ENCODE results near the gene APOB.

The APOB gene, protein sequence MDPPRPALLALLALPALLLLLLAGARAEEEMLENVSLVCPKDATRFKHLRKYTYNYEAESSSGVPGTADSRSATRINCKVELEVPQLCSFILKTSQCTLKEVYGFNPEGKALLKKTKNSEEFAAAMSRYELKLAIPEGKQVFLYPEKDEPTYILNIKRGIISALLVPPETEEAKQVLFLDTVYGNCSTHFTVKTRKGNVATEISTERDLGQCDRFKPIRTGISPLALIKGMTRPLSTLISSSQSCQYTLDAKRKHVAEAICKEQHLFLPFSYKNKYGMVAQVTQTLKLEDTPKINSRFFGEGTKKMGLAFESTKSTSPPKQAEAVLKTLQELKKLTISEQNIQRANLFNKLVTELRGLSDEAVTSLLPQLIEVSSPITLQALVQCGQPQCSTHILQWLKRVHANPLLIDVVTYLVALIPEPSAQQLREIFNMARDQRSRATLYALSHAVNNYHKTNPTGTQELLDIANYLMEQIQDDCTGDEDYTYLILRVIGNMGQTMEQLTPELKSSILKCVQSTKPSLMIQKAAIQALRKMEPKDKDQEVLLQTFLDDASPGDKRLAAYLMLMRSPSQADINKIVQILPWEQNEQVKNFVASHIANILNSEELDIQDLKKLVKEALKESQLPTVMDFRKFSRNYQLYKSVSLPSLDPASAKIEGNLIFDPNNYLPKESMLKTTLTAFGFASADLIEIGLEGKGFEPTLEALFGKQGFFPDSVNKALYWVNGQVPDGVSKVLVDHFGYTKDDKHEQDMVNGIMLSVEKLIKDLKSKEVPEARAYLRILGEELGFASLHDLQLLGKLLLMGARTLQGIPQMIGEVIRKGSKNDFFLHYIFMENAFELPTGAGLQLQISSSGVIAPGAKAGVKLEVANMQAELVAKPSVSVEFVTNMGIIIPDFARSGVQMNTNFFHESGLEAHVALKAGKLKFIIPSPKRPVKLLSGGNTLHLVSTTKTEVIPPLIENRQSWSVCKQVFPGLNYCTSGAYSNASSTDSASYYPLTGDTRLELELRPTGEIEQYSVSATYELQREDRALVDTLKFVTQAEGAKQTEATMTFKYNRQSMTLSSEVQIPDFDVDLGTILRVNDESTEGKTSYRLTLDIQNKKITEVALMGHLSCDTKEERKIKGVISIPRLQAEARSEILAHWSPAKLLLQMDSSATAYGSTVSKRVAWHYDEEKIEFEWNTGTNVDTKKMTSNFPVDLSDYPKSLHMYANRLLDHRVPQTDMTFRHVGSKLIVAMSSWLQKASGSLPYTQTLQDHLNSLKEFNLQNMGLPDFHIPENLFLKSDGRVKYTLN (N-terminal part only)

GRCh38 chr2:21043744-21044532 lies at the start of gene APOB:
Gene APOB (minus strand): TSS chr2:21044073. CDS start chr2:21043945, 128 bp downstream.
- in situ Hi-C loops (cut with MboI; ENCODE audit: low sequenced_read_pairs): no loop called here

- in situ Hi-C loops (cut with MboI; ENCODE audit: low sequenced_read_pairs): no loop called here
Measured at GRCh38 chr2:21092308-21092869, 48.5 kb upstream of the APOB start.

- in situ Hi-C loops (cut with MboI; ENCODE audit: low sequenced_read_pairs): no loop called here
Measured at GRCh38 chr2:21084401-21084800, 40.5 kb upstream of the APOB start.

DNA sequence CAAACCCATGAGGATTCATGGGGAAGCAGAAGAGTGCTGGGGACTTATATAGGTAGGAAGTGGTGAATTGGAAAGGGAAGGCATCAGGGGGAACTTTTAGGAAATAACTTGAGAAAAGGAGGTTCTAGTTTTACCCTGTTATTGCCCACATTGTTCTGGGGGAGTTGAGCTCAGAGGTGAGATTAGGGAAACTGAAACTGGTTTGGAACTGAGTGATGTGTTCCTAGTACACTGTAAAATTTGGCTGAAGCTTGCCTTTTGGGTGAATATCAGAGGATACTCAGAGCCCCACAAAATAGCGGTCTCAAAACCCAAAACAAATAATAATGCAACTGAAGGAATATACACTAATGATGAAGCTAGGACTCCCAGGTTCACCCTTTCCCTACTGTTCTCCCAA lies 39.6 kb upstream of the APOB start:
- in situ Hi-C loops (cut with MboI; ENCODE audit: low sequenced_read_pairs): no loop called here

DNA sequence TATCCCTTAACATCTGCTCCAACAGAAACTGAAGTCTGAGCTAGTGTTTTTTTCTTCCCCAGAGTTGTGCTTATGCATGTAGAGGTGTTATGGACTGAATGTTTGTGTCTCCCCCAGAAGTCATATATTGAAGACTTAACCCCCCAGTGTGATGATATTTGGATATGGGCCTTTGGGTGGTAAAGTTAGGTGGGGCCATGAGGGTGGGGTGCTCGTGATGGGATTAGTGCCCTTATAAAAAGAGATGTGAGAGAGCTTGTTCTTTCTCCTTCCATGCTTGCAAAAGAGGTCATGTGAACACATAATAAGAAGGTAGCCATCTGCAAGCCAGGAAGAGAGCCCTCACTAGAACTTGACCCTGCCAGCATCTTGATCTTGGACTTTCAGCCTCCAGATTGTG lies 34.4 kb upstream of the APOB start:
- in situ Hi-C loops (cut with MboI; ENCODE audit: low sequenced_read_pairs): no loop called here

DNA sequence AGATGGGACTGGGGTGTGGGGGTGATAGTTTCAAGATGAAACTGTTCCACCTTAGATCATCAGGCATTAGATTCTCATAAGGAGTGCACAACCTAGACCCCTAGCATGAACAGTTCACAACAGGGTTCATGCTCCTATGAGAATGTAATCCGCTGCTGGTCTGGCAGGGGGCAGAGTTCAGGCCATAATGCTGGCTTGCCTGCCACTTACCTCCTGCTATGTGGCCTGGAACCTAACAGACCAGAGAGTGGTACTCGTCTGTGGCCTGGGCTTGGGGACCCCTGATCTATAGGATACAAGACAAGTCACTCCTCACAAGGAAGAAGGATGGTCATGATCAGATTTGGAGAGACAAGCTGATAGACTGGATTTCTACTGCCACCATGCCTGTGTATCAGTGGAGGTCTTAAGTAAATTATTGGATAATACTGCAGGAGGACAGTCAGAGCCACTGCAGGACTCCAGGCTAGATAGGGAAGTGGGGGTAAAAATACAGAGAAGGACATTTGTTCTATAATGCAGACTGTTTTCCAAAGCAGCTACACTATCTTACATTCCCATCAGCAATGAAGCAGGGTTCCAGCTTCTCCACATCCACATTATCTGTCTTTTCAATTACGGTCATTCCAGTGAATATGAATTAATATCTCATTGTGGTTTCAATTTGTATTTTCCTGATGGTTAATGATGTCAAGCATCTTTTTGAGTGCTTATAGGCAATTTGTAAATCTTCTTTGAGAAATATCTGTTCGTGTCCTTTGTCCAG lies 28.8 kb upstream of the APOB start:
- in situ Hi-C loops (cut with MboI; ENCODE audit: low sequenced_read_pairs): no loop called here

DNA sequence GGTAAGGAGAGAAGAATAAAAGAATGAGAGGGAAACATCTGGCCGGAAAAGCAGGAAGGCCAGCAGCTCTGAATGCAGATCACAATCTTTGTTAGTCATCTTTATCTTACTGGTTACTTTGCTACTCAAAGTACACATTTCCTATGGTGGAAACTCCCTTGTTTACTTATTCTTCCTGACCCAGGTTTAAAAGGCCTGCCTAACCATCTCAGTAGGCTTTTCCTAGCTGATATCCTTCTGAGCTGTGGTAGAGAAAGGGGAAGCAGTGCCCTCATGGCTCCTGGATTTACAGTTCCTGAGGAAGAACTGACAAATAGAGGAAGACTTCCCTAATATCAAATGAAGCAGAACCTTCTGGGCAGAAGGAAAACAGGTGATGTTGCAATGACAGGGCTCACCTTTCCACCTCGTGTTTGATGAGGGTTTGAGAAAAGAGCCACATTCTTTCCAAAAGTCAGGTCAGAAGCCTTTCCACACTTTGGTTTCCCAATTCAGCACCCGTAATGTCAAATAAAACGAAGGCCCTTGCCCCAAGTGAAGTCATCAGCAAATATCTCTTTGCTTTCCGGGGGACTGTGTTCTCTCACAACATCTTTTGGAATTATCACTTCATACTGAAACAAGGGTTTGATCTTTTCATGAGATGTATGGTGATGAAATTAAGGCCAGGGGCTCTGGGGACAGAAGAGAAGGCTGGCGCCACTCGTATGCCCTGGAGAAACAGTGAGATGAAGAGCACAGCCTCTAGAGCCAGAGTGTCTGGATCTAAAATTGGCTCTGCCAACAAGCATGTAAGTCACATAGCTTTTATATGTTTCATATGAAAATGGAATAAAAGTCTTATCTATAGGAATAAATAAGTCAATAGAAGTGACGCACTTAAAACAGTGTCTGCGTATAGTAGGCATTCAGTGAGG lies 26.7 kb upstream of the APOB start:
- in situ Hi-C loops (cut with MboI; ENCODE audit: low sequenced_read_pairs): no loop called here

GRCh38 chr2:21069746-21070340 lies 26.0 kb upstream of the APOB start:
- in situ Hi-C loops (cut with MboI; ENCODE audit: low sequenced_read_pairs): no loop called here

- in situ Hi-C loops (cut with MboI; ENCODE audit: low sequenced_read_pairs): no loop called here
Measured at GRCh38 chr2:21067859-21068537, 24.1 kb upstream of the APOB start.

DNA sequence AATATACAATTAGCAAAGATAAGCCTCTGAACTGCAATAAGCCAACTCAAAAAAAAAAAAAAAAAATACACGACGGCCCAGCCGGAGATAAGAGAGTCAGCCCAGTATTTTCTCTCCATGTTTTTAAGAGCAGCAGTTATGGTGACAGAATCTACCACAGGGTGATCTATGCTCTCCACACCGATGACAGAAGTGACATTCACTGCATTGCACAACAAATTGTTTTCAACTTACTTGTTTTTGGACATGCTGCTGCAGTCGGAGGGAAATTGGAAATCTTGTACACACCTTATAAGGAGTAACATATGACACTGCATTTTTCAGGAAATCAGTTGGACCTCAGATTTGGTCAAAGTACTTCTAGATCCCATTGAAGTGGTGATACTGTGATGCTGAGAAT lies 23.3 kb upstream of the APOB start:
- in situ Hi-C loops (cut with MboI; ENCODE audit: low sequenced_read_pairs): no loop called here

DNA sequence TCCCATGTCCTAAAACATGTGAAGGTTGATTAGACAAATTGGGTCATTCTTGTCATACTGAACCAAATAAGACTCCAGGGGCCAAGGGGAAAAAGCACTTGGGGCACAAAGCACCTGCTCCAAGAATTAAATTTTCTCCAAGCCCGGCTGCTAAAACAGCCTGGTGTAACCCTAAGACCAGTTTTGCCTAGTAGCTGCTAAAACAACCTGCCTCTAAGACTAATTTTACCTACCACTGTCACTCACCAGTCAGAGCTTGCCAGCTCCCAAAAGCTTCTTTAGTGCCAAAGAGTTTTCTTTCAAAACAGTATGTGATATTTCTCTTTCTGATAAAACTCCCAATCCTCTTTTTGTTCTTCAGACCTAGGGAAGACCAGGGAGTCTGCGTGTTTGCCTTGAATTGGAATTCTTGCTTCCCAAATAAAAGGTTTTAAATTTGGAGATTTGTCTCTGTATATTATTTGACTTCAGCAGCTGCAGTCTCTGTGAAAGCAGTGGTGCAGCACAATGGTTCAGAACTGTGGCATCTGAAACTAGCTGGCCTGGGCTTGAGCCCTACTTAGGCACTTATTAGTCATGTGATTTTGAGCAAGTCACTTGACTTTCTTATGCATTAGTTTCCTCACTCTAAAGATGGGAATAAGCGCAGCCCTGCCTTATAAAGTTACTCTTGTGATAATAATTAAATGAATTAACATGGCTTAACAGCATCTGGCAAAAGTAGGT lies 16.2 kb upstream of the APOB start:
- in situ Hi-C loops (cut with MboI; ENCODE audit: low sequenced_read_pairs): no loop called here

GRCh38 chr2:21057097-21057496 lies 13.2 kb upstream of the APOB start:
- in situ Hi-C loops (cut with MboI; ENCODE audit: low sequenced_read_pairs): no loop called here

- in situ Hi-C loops (cut with MboI; ENCODE audit: low sequenced_read_pairs): no loop called here
Measured at GRCh38 chr2:21055879-21056790, 12.3 kb upstream of the APOB start.

DNA sequence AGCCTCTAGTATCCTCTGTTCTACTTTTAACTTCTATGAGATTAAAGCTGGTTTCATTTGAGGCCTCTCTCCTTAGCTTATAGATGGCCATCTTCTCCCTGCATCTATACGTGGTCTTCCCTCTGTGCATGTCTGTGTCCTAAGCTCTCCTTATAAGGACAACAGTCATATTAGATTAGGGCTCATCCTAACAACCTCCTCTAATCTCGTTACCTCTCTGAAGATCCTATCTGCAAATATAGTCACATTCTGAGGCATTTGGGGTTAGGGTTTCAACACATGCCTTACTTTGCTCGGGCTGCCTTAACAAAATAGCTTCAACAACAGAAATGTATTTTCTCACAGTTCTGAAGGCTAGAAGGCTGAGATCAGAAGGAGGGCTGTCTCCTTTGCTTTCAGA lies 11.6 kb upstream of the APOB start:
- in situ Hi-C loops (cut with MboI; ENCODE audit: low sequenced_read_pairs): no loop called here

DNA sequence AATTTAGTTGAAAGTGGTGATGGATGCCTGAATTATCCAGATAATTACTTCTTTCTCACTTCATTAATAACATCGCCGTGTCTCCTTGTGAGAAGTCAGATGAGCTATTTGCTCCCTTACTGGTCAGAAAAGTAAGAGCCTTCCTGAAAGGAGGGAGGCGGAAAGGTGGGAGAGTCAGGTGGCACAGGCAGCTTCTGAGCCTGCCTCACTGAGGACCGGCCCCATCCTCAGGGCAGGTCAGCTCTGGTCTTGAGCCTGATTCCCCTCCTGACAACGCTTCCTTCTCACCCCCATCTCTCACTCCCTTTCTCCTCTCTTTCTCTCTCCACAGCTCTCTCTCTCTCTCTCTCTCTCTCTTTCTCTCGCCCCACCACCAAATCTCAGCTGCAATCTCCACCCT lies 10.1 kb upstream of the APOB start:
- in situ Hi-C loops (cut with MboI; ENCODE audit: low sequenced_read_pairs): no loop called here

DNA sequence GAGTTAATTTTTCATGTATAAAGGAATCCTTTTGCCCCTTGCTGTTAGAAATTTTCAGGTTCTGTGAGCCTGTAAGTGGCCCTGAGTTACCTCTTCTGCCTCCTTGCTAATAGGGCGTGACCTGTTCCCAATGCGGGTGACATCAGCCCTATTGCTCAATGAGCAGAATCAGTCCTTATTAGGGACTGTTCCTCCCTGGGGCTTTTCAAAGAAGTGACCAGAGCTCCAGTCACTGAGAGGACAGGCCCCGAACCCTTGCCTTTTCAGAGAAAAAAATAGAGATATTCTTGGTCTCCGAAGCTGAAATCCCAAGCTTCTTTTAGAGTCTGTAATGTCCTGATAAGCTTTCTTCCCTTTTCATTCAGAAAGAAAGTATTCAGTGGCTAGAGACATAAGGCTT lies 8.2 kb upstream of the APOB start:
- in situ Hi-C loops (cut with MboI; ENCODE audit: low sequenced_read_pairs): no loop called here

Measured in hTERT RPE-1 (cell line).